GM19328 (cell line): ENCODE results near the gene CD209.
"Not testable (repeated sequence)": the region's sequence is repeated elsewhere in the genome, so short reads cannot be mapped to it uniquely, and the experiment has no call there.

ENCODE experiments used
- ATAC-seq: cut with Tn5 transposase; IDR thresholded peaks from one replicate; pipeline ENCODE4 v1.9.1; 2021; ENCODE audit warnings: mild to moderate bottlenecking, moderate library complexity; ENCODE audit not compliant: unreplicated experiment

The CD209 gene

GRCh38 chr19:7769171-7769570 is 21.8 kb upstream of the CD209 start:
- ATAC-seq, result no peak

GRCh38 chr19:7767487-7767886 is 20.2 kb upstream of the CD209 start:
- no peak for ATAC-seq

GRCh38 chr19:7766535-7766934 is 19.2 kb upstream of the CD209 start:
- ATAC-seq, result no peak

GRCh38 chr19:7765043-7765442 is 17.7 kb upstream of the CD209 start:
- ATAC-seq, result not testable (repeated sequence)

- ATAC-seq, result not testable (repeated sequence)
These were observed 16.8 kb upstream of the CD209 start for GRCh38 chr19:7764157-7764556.

- no peak for ATAC-seq
These were observed 16.4 kb upstream of the CD209 start for GRCh38 chr19:7763696-7764095.

GRCh38 chr19:7762719-7763293 is 15.5 kb upstream of the CD209 start, which contains the start of gene CLEC4M:
Gene CLEC4M, plus strand, starts transcription at chr19:7763243. Its CDS starts 24 bp downstream, at chr19:7763267.
- ATAC-seq, result no peak

- no peak for ATAC-seq
These were observed 11.8 kb upstream of the CD209 start for GRCh38 chr19:7759156-7759555.

GRCh38 chr19:7757358-7757757 is 10.0 kb upstream of the CD209 start:
- no peak for ATAC-seq

- no peak for ATAC-seq
These were observed 8.9 kb upstream of the CD209 start for GRCh38 chr19:7756258-7756657.

- no peak for ATAC-seq
These were observed 3.9 kb upstream of the CD209 start for GRCh38 chr19:7751157-7751783.

GRCh38 chr19:7748756-7749155 is 1.4 kb upstream of the CD209 start:
- ATAC-seq, result no peak

- no peak for ATAC-seq
These were observed 837 bp upstream of the CD209 start for GRCh38 chr19:7748171-7748570.

- not testable (repeated sequence) for ATAC-seq
These were observed 1.0 kb downstream of the CD209 start for GRCh38 chr19:7746306-7746705.

- ATAC-seq, result no peak
These were observed 2.3 kb downstream of the CD209 start for GRCh38 chr19:7744871-7745650.

GRCh38 chr19:7744199-7744786 is 3.0 kb downstream of the CD209 start:
- ATAC-seq, result no peak

- ATAC-seq, result no peak
These were observed 3.9 kb downstream of the CD209 start for GRCh38 chr19:7743425-7743841.

- no peak for ATAC-seq
These were observed 4.3 kb downstream of the CD209 start for GRCh38 chr19:7742991-7743390.

- no peak for ATAC-seq
These were observed 4.8 kb downstream of the CD209 start for GRCh38 chr19:7742575-7742974.

- ATAC-seq, result no peak
These were observed 6.7 kb downstream of the CD209 start for GRCh38 chr19:7740682-7741054.

- ATAC-seq, result no peak
These were observed 7.3 kb downstream of the CD209 start for GRCh38 chr19:7739801-7740681.
